Esophagus squamous epithelium (tissue), 4 donors: Measurements from ENCODE around the gene CDC37L1.

ENCODE experiments used
- CTCF ChIP-seq, 6 experiments: fragments of 450-650 bp in 4 of 6; fragments of 200-600 bp in 2 of 6; sonication (generic) in 2 of 6; IDR thresholded peaks; one replicate each; pipeline ENCODE4 v1.5.1; 2016 to 2019; ENCODE audit warnings: antibody characterized with exemption in 6 of 6, mild to moderate bottlenecking in 4 of 6, moderate library complexity in 4 of 6
- POLR2A ChIP-seq, 4 donors: fragments of 450-650 bp; IDR thresholded peaks; one replicate each; pipeline ENCODE4 v1.6.1; 2017; ENCODE audit warnings: antibody characterized with exemption in 4 of 4, mild to moderate bottlenecking in 4 of 4, moderate library complexity in 3 of 4

- no peak for TF ChIP-seq POLR2A (IDR thresholded peaks at IDR 0.05)
- no peak for TF ChIP-seq CTCF (IDR thresholded peaks at IDR 0.05)
These were observed 1.4 kb downstream of the CDC37L1 start for GRCh38 chr9:4680750-4681149.
